ENCODE results near the gene OOSP3. TPM values are rescaled to one million over a fixed set of nuclear protein-coding genes. Genes with fewer than 3 reads are reported as not detected.

OOSP3 gene
- total RNA-seq, 4 donors from 2014 or later = not detected

GRCh38 chr11:59938132-59938531, 59.5 kb downstream of the OOSP3 start, which contains the start of gene OOSP1:
Gene OOSP1, plus strand, starts transcription at chr11:59938432. Its CDS starts 23 bp downstream, at chr11:59938455.
- H3K4me3 ChIP-seq = no peak within 1 kb of the TSS
- H3K27ac ChIP-seq = no peak within 1 kb of the TSS
- H3K9me3 ChIP-seq = no peaks in the 10 kb centered on the region
- no peaks in the 10 kb centered on the region for H3K27me3 ChIP-seq
- TF ChIP-seq CTCF (IDR thresholded peaks at IDR 0.05) (no peak), POLR2A (IDR thresholded peaks at IDR 0.05) (no peak)
- no peaks in the 10 kb centered on the region for H3K4me1 ChIP-seq
- no peaks in the 10 kb centered on the region for H3K36me3 ChIP-seq
- DNase-seq = no peak

DNA sequence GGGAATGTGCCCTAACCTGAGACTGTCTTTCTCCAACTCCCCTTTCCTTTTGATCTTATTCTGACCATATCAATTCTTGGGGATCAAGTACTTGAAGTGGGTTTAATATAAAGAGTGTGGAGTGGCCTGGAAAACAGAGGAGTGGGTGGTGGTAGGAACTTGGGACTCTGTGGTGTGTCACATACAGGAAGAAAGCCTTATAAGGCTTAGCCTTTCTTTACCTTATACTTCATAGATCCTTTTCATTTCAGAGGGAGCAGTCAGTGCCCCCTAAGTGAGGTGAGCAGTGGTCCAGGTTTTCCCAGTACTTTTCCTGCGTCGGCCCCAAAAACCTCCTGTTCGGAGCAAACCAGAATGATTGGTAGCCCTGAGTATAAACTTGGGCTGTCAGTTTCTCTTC, 60.1 kb downstream of the OOSP3 start:
- Histone ChIP-seq H3K4me3 (no peak overlapping the region), H3K27ac (no peak overlapping the region), H3K36me3 (no peaks in the 10 kb centered on the region), H3K9me3 (no peaks in the 10 kb centered on the region), H3K27me3 (no peaks in the 10 kb centered on the region), H3K4me1 (no peaks in the 10 kb centered on the region)
- TF ChIP-seq POLR2A (IDR thresholded peaks at IDR 0.05) = no peak
- no peak for TF ChIP-seq CTCF (IDR thresholded peaks at IDR 0.05)
- no peak for DNase-seq

DNA sequence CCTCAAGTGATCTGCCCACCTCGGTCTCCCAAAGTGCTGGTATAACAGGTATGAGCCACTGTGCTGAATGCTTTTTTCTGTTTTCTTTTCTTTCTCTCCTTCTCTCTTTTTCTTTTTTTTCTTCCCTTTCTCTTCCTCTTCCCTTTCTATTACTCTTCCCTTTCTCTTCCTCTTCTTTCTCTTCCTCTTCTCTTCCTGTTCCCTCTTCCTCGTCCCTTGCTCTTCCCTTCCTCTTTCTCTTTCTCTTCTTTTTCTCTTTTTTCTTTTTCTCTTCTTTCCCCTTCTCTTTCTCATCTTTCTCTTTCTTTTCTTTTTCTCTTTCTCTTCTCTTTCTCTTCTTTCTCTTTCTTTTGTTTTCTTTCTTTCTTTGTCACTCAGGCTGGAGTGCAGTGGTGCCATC, 60.9 kb downstream of the OOSP3 start:
- Histone ChIP-seq H3K27ac (no peak overlapping the region), H3K4me1 (no peaks in the 10 kb centered on the region), H3K4me3 (no peak overlapping the region), H3K27me3 (no peaks in the 10 kb centered on the region), H3K9me3 (no peaks in the 10 kb centered on the region), H3K36me3 (no peaks in the 10 kb centered on the region)
- no peak for TF ChIP-seq POLR2A (IDR thresholded peaks at IDR 0.05)
- TF ChIP-seq CTCF (IDR thresholded peaks at IDR 0.05) = no peak
- DNase-seq = no peak

DNA sequence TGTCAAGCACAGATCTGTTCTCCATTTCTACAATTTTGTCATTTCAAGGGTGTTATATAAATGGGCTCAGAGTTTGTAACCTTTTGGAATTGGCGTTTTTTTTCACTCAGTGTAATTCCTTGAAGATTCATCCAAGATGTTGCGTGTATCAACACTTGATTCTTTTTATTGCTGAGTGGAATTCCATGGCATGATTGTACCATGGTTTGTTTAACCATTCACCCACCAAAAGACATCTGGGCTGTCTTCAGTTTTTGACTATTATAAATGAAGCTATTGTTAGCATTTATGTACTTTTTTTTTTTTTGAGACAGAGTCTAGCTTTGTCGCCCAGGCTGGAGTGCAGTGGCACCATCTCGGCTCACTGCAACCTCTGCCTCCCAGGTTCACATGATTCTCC, 62.5 kb downstream of the OOSP3 start:
- Histone ChIP-seq H3K27ac (no peak overlapping the region), H3K9me3 (no peaks in the 10 kb centered on the region), H3K4me1 (no peaks in the 10 kb centered on the region), H3K4me3 (no peak overlapping the region), H3K27me3 (no peaks in the 10 kb centered on the region), H3K36me3 (no peaks in the 10 kb centered on the region)
- DNase-seq = no peak
- TF ChIP-seq POLR2A (IDR thresholded peaks at IDR 0.05) = no peak
- TF ChIP-seq CTCF (IDR thresholded peaks at IDR 0.05) = no peak

DNA sequence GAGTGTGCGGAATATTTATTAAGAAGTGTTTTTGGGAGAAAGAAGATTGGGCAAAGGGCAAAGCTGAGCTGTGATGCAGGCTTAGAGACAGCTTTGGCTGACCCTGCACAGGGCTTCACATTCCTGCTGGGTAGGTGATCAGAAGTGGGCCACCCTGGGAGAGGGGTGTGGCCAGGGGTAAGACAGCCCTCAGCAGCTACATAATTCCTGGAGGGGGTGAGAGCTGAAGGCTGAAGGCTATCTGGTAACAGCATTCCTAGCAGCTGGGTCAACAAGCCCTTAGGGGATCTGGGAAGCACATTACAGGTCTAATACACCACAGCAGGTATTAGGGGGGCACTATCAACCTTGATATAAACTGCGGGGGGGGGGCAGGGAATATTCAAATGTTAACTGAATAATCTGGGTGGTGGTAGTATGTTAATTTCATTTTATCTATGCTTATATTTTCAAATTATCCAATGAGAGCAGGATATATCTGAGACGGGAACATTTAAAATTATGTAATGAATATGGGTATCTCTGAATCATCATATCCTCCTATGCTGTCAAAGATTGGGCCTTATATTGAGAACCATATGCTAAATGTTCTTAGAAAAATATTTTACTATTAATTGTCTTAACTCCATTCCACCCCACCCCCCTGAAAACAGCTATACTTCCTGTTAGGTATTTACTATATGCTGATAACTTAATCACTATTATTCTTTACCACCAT, 65.6 kb downstream of the OOSP3 start:
- H3K4me1 ChIP-seq = no peaks in the 10 kb centered on the region
- no peaks in the 10 kb centered on the region for H3K27me3 ChIP-seq
- no peaks in the 10 kb centered on the region for H3K36me3 ChIP-seq
- DNase-seq = no peak
- H3K27ac ChIP-seq = no peak overlapping the region
- TF ChIP-seq POLR2A (IDR thresholded peaks at IDR 0.05) = no peak
- no peak for TF ChIP-seq CTCF (IDR thresholded peaks at IDR 0.05)
- H3K9me3 ChIP-seq = no peaks in the 10 kb centered on the region
- H3K4me3 ChIP-seq = no peak overlapping the region

Measured in Peyer's patch (tissue), 4 donors.